Measurements from ENCODE around the gene RAB36. TPM values are rescaled to one million over a fixed set of nuclear protein-coding genes. Genes with fewer than 3 reads are reported as not detected.

RAB36 gene
- polyA plus RNA-seq, 2 of the 4 experiments (the other 2 are of a cell fraction), result 2.5 to 4.0 TPM

GRCh38 chr22:23100124-23100801 is 45.0 kb upstream of the RAB36 start:
- no peaks in the 10 kb centered on the region for H3K4me1 ChIP-seq
- ATAC-seq (no peak), FAIRE-seq (no peak), DNase-seq (ENCODE audit: low read depth in 1 of 2, low spot score in 1 of 2) (no peak)
- ChIA-PET POLR2A (no interaction called here), CTCF (interaction anchor here (0.6 kb wide), 1 partner anchor 425 kb away, joined by 3 read pairs; no protein-coding TSS in a partner anchor)
- H3K4me2 ChIP-seq, result no peak overlapping the region
- H3K4me3 ChIP-seq, result no peak overlapping the region
- WGBS (ENCODE audit: missing lambda C conversion rate), result 100% methylated on average over 1 of the region's 7 CpGs
- no peaks in the 10 kb centered on the region for H3K9me3 ChIP-seq
- TF ChIP-seq POLR2A (IDR thresholded peaks at IDR 0.05; ENCODE audit: low read length), result no peak
- TF ChIP-seq FOSL2 (IDR thresholded peaks at IDR 0.05), result no peak
- TF ChIP-seq FOSL2 (CRISPR knock-in tag; IDR thresholded peaks at IDR 0.05), result no peak
- TF ChIP-seq CBX2 (IDR thresholded peaks at IDR 0.05; ENCODE audit: borderline replicate concordance, low read depth), result no peak
- no peak for TF ChIP-seq CHD4 (IDR thresholded peaks at IDR 0.05; ENCODE audit: borderline replicate concordance)
- no peak for TF ChIP-seq KDM5A (IDR thresholded peaks at IDR 0.05)
- H3K27ac ChIP-seq, result no peak overlapping the region

- H3K4me3 ChIP-seq, result no peak overlapping the region
- FAIRE-seq (no peak), DNase-seq (ENCODE audit: low read depth in 1 of 2, low spot score in 1 of 2) (no peak), ATAC-seq (no peak)
- ChIA-PET CTCF (interaction anchor here (1.4 to 2.4 kb wide), 2 partner anchors 142 to 158 kb away, joined by 3 to 13 read pairs; no protein-coding TSS in a partner anchor), POLR2A (no interaction called here)
- 71% methylated on average over 1 of the region's 3 CpGs for WGBS (ENCODE audit: missing lambda C conversion rate)
- no peak for TF ChIP-seq MAX (IDR thresholded peaks at IDR 0.05)
- TF ChIP-seq CHD2 (IDR thresholded peaks at IDR 0.05; ENCODE audit: low read length, partially characterized antibody), result no peak
- TF ChIP-seq RARB (CRISPR knock-in tag; IDR thresholded peaks at IDR 0.05), result no peak
- no peak for TF ChIP-seq KDM1A (IDR thresholded peaks at IDR 0.05; ENCODE audit: low read depth)
- TF ChIP-seq EP300 (IDR thresholded peaks at IDR 0.05), result no peak
- no peak for TF ChIP-seq RAD21 (conservative IDR thresholded peaks at IDR 0.05 in 1 of 2, IDR thresholded peaks at IDR 0.05 in 1 of 2)
- TF ChIP-seq ZFP36 (IDR thresholded peaks at IDR 0.05; ENCODE audit: borderline replicate concordance, partially characterized antibody), result no peak
- TF ChIP-seq ATOH8 (CRISPR knock-in tag; IDR thresholded peaks at IDR 0.05; ENCODE audit: low read depth), result no peak
- TF ChIP-seq FOSL2 (IDR thresholded peaks at IDR 0.05), result no peak
- TF ChIP-seq FOSL2 (CRISPR knock-in tag; IDR thresholded peaks at IDR 0.05), result no peak
- TF ChIP-seq CTCF (IDR thresholded peaks at IDR 0.05), result no peak
- no peak for TF ChIP-seq CHD4 (IDR thresholded peaks at IDR 0.05; ENCODE audit: borderline replicate concordance)
- TF ChIP-seq KDM5A (IDR thresholded peaks at IDR 0.05), result no peak
- TF ChIP-seq GATA3 (IDR thresholded peaks at IDR 0.05; ENCODE audit: borderline replicate concordance), result no peak
- TF ChIP-seq HEYL (CRISPR knock-in tag; IDR thresholded peaks at IDR 0.05), result no peak
- no peak for TF ChIP-seq SREBF2 (IDR thresholded peaks at IDR 0.05)
- TF ChIP-seq RFX5 (IDR thresholded peaks at IDR 0.05), result no peak
- no peak for TF ChIP-seq POLR2AphosphoS2 (conservative IDR thresholded peaks at IDR 0.05; ENCODE audit: low read length)
- TF ChIP-seq BHLHE40 (IDR thresholded peaks at IDR 0.05; ENCODE audit: low read depth, low read length), result no peak
- TF ChIP-seq JUNB (IDR thresholded peaks at IDR 0.05), result no peak
- no peaks in the 10 kb centered on the region for H3K4me1 ChIP-seq
- H3K27ac ChIP-seq, result no peak overlapping the region
- H3K9me3 ChIP-seq, result no peaks in the 10 kb centered on the region
- H3K4me2 ChIP-seq, result no peak overlapping the region
Observed at GRCh38 chr22:23101524-23101923, 43.8 kb upstream of the RAB36 start.
